ENCODE data around the gene ESPN.

DNA sequence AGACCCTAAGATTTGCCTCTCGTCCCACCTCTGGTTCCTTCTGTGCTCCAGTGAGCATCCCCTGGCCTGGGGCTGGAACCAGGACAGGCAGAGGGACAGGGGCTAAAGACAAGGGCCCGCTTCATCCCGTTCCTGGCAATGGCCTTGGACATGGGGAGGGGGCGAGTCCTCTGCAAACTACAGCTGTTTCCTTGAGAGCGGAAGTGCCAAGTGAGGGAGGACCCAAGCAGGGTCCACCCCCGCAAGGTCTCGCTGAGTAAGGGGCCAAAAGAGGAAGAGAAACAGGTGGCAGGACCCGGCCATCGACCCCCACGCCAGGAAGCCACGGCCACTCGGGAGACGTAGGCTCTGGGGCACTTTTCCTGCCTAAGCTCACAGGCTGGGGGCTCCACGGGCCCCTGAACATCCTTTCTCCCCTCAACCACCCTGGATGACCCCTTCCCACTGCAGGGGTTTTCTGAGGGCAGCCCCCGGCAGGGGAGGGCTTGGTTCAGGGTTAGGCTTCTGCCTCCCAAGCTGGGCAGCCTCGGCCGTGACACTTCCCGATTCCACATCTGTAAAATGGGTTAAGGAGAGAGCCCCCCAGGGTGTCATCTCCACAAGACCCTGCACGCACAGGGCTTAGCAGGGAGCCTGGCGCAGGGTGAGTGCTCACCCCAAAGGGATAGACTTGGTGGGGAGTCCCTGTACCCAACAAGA is 84.8 kb downstream of the ESPN start:
- TF ChIP-seq POLR2AphosphoS5 (IDR thresholded peaks at IDR 0.05; ENCODE audit: low read depth, low read length) (no peak), POLR2A (IDR thresholded peaks at IDR 0.05; ENCODE audit: low read depth, low read length) (no peak)

Measured in GM12892 (cell line).